Neuron (in vitro differentiated cells): ENCODE results near the gene ARHGAP36.

Experiments
- H2AFZ ChIP-seq: one replicate; pipeline ENCODE4 v1.6.1; 2013; ENCODE audit warnings: low read depth, mild to moderate bottlenecking, inconsistent platforms, low read length, moderate library complexity
- H3K27me3 ChIP-seq: one replicate; pipeline ENCODE4 v1.6.1; 2013; ENCODE audit warnings: low read length; ENCODE audit not compliant: insufficient read depth
- H3K36me3 ChIP-seq: one replicate; pipeline ENCODE4 v1.6.1; 2013; ENCODE audit warnings: low read length; ENCODE audit not compliant: insufficient read depth
- H3K4me1 ChIP-seq: one replicate; pipeline ENCODE4 v1.6.1; 2013; ENCODE audit warnings: low read length; ENCODE audit not compliant: insufficient read depth
- H3K4me3 ChIP-seq: 2 replicates; pipeline ENCODE4 v1.5.1; 2013; ENCODE audit warnings: mild to moderate bottlenecking, low read length, moderate library complexity
- H3K9me3 ChIP-seq: one replicate; pipeline ENCODE4 v1.6.1; 2013; ENCODE audit warnings: low read length

Gene ARHGAP36

DNA sequence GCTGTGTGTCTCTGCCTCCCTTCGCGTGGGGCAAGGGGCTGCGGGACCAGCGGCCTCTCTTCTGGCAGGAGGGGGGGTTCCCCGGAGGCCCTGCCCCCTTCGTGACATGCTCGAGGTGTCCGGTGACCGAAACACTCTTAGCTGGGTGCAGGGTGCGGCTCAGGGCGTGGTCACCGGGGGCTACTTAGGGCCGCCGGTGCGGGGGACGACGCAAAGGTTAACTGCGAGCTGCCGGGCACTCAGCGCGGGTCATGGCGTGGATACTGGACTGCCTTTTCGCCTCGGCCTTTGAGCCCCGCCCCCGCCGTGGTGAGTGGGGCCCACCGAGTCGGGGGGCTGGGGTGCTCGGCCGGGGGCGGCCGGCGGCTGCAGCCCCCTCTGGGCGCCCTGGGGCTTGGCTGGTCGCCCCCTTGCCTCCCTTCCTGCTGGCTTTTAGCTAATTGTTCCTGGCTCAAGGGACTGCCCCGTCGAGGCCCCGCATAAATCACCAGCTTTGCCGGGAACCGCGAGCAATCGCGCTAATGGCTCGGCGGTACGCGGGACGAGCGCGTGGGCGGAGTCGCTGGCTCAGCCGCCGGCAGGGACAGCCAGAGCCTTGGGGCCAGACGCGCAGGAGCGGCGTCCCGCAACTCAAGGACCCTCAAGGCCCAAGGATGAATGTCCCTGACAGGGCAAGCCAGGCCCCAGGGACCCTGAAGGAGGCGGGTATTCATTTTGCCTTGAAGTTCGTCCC lies at the start of gene ARHGAP36:
Gene ARHGAP36 (plus strand): TSS at position 211 of the 733 bp plus-strand sequence. CDS start 23,320 bp downstream, outside the sequence.
- H3K4me3 ChIP-seq: no peak within 1 kb of the TSS
- no peaks in the 10 kb centered on the region for H3K36me3 ChIP-seq
- H3K4me1 ChIP-seq: no peaks in the 10 kb centered on the region
- no peaks in the 10 kb centered on the region for H3K9me3 ChIP-seq
- H2AFZ ChIP-seq: no peak within 1 kb of the TSS
- peaks cover 25% of the 10 kb centered on the region for H3K27me3 ChIP-seq

- Histone ChIP-seq H2AFZ (no peak overlapping the region), H3K4me3 (no peak overlapping the region), H3K27me3 (peaks cover 23% of the 10 kb centered on the region), H3K36me3 (no peaks in the 10 kb centered on the region), H3K4me1 (no peaks in the 10 kb centered on the region), H3K9me3 (no peaks in the 10 kb centered on the region)
These were observed 48.0 kb upstream of the ARHGAP36 start for GRCh38 chrX:131010186-131010585.

- no peaks in the 10 kb centered on the region for H3K4me1 ChIP-seq
- no peaks in the 10 kb centered on the region for H3K9me3 ChIP-seq
- H3K27me3 ChIP-seq: peaks cover 2% of the 10 kb centered on the region
- H2AFZ ChIP-seq: no peak overlapping the region
- H3K36me3 ChIP-seq: no peaks in the 10 kb centered on the region
- no peak overlapping the region for H3K4me3 ChIP-seq
These were observed 32.8 kb upstream of the ARHGAP36 start for GRCh38 chrX:131025336-131025735.

GRCh38 chrX:131032354-131033230 lies 25.6 kb upstream of the ARHGAP36 start:
- no peaks in the 10 kb centered on the region for H3K27me3 ChIP-seq
- H3K9me3 ChIP-seq: no peaks in the 10 kb centered on the region
- H3K36me3 ChIP-seq: no peaks in the 10 kb centered on the region
- no peak overlapping the region for H3K4me3 ChIP-seq
- no peak overlapping the region for H2AFZ ChIP-seq
- no peaks in the 10 kb centered on the region for H3K4me1 ChIP-seq

DNA sequence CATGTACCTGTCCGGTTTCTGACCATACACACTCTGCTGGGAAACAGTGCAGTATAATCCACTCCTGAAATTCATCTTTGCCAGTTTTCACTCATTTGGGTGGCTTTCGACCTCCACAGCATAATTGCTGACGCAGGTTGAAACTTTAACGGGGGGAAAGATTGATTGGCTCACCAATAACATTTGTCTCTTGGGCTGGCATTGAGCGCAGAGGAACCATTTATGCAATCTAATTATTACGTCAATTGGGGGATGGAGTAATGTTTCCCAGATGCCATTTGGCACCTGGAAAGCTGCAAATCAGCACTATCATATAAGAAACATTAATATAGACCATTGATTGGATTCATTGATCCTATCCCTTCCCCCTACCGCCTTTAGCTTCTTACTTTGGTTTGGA lies 24.1 kb upstream of the ARHGAP36 start:
- Histone ChIP-seq H2AFZ (no peak overlapping the region), H3K4me3 (no peak overlapping the region), H3K27me3 (no peaks in the 10 kb centered on the region), H3K36me3 (no peaks in the 10 kb centered on the region), H3K9me3 (no peaks in the 10 kb centered on the region), H3K4me1 (no peaks in the 10 kb centered on the region)

DNA sequence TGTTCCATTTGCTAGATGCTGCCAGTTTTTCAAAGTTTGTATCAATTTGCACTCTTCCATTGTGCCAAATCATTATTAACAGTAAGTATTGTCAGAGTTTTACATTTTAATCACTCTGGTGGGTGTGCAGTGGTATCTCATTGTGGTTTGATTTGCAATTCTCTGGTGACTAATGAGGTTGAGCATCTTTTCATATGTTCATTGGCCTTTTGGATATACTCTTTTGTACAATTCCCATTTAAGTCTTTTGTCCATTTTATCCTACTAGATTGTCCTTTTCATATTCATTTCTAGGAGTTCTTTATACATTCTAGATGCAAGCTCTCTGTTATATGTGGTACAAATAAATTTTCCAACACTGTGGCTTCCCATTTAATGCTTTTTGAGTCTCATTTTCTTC lies 17.4 kb upstream of the ARHGAP36 start:
- peaks cover 3% of the 10 kb centered on the region for H3K27me3 ChIP-seq
- no peak overlapping the region for H3K4me3 ChIP-seq
- no peaks in the 10 kb centered on the region for H3K4me1 ChIP-seq
- no peaks in the 10 kb centered on the region for H3K9me3 ChIP-seq
- H2AFZ ChIP-seq: no peak overlapping the region
- H3K36me3 ChIP-seq: no peaks in the 10 kb centered on the region

DNA sequence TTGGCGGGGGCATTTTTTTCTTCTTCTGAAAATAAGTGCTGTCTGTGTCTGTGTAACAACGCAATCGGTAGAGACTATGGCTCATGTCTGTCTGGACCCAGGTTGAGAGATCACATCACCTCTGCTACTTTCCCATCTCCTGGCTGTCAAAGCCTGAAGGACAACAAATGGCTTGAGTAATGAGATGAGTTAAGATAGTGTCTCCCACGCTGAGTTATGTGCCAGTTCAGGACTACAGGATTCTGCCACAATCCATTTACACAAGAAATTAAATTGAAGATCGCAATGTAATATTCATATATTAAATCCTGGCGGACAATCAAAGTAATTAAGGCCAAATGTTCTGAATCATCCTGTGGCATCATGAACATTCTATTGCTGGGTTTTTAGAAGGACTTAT lies 16.5 kb upstream of the ARHGAP36 start:
- Histone ChIP-seq H3K4me1 (no peaks in the 10 kb centered on the region), H3K9me3 (no peaks in the 10 kb centered on the region), H2AFZ (no peak overlapping the region), H3K27me3 (peaks cover 6% of the 10 kb centered on the region), H3K4me3 (no peak overlapping the region), H3K36me3 (no peaks in the 10 kb centered on the region)

DNA sequence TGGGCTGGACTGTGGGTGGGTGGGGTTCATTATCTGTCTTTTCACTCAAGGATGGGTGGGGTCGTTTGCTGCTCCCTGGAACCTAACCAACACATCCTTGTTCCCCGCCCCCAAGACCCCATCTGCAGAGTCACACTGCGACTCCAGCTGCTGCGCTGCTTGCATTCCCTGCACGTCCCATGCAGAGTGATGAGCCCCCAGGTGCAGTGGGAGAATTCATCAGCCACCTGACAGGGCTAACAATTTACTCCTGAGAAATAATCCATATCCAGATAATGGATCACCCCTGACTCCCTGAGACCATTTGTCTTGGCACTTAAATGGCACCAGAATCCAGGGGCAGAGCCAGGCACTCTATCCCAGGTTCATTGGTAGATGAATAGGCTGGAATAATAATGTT lies 12.4 kb upstream of the ARHGAP36 start:
- no peaks in the 10 kb centered on the region for H3K36me3 ChIP-seq
- no peaks in the 10 kb centered on the region for H3K9me3 ChIP-seq
- H3K4me1 ChIP-seq: no peaks in the 10 kb centered on the region
- H3K4me3 ChIP-seq: no peak overlapping the region
- H2AFZ ChIP-seq: no peak overlapping the region
- peaks cover 17% of the 10 kb centered on the region for H3K27me3 ChIP-seq

DNA sequence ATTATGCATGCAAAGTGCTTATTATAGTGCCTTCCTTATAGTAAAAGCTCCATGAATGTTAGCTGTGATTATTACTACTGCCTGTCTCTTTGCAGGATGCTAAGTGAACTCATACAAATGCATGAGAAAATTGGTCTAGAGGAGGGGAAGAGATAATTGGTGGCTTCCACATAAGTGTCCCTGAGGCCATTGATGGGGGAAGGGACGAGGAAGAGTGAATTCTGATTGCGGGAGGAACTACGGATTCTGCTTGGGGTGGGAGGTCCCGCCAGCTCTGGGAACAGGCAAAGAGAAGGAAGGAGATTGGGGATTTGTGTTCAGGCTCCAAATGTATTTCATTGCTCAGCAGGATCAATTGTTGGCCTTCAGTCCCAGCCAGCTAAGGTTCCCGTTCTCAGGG lies 11.6 kb upstream of the ARHGAP36 start:
- Histone ChIP-seq H3K27me3 (peaks cover 20% of the 10 kb centered on the region), H3K4me1 (no peaks in the 10 kb centered on the region), H3K4me3 (no peak overlapping the region)

GRCh38 chrX:131047180-131047579 lies 11.0 kb upstream of the ARHGAP36 start:
- Histone ChIP-seq H3K4me1 (no peaks in the 10 kb centered on the region), H3K4me3 (no peak overlapping the region), H3K36me3 (no peaks in the 10 kb centered on the region), H3K27me3 (peaks cover 18% of the 10 kb centered on the region), H2AFZ (no peak overlapping the region), H3K9me3 (no peaks in the 10 kb centered on the region)

More for the DNA sequence above, 11.6 kb upstream of the ARHGAP36 start:
- H3K9me3 ChIP-seq: no peaks in the 10 kb centered on the region
- H3K36me3 ChIP-seq: no peaks in the 10 kb centered on the region
- H2AFZ ChIP-seq: no peak overlapping the region

DNA sequence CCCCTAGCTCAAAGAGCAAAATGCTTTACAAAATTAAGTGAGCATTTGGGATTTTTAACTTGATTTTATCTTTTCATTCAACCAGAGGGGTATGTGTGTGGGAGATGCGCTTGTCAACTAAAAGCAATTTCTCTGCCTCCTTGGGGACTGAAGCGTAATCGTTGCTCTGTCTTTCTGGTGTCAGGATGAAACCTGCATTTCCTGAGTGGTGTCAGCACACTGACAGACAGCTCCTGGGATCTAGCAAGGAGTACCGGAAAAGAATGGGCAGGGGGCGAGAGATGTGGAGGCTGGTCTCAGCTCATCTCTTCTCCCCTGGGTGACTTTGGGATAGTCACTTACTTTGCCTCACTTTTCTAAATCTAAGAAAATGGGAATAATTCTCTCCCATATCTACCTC lies 5.1 kb upstream of the ARHGAP36 start:
- no peaks in the 10 kb centered on the region for H3K36me3 ChIP-seq
- H3K27me3 ChIP-seq: peaks cover 25% of the 10 kb centered on the region
- no peak overlapping the region for H3K4me3 ChIP-seq
- H2AFZ ChIP-seq: no peak overlapping the region
- H3K4me1 ChIP-seq: no peaks in the 10 kb centered on the region
- H3K9me3 ChIP-seq: no peaks in the 10 kb centered on the region

- Histone ChIP-seq H3K9me3 (no peaks in the 10 kb centered on the region), H3K4me1 (no peaks in the 10 kb centered on the region), H2AFZ (no peak overlapping the region), H3K4me3 (no peak overlapping the region), H3K27me3 (peaks cover 25% of the 10 kb centered on the region), H3K36me3 (no peaks in the 10 kb centered on the region)
These were observed 3.2 kb upstream of the ARHGAP36 start for GRCh38 chrX:131054906-131055305.

GRCh38 chrX:131057706-131058105 lies 440 bp upstream of the ARHGAP36 start:
- H2AFZ ChIP-seq: no peak overlapping the region
- no peak overlapping the region for H3K4me3 ChIP-seq
- no peaks in the 10 kb centered on the region for H3K36me3 ChIP-seq
- H3K9me3 ChIP-seq: no peaks in the 10 kb centered on the region
- peaks cover 25% of the 10 kb centered on the region for H3K27me3 ChIP-seq
- no peaks in the 10 kb centered on the region for H3K4me1 ChIP-seq
